ENCODE results near the gene TRIM32.

Gene TRIM32

DNA sequence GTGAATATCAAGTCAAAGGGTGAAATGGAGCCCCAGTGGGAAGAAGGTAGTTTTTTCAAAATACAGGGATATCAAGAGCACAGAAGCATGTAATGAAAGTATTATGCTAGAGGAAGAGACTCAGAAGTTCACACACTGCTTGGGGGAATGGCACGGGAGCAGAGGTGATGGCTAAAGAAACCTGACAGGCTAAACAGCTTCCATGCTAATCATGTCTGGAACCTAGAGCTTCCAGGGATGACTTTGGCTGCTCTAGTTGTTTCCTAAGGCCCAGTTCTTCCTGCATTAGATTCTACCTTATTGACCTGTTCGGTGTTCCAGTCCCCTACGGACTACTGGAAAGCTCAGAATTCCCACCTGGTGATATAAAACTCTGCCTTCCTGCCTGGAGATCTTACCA lies 34.3 kb downstream of the TRIM32 start:
- Histone ChIP-seq H3K9me2 (ENCODE audit: low read depth, low read length) (no peaks in the 10 kb centered on the region), H3K36me3 (ENCODE audit: insufficient read depth, low read length) (no peaks in the 10 kb centered on the region), H3K9me3 (ENCODE audit: low read length) (no peaks in the 10 kb centered on the region), H3K9ac (ENCODE audit: low read length) (no peak overlapping the region), H3K27me3 (ENCODE audit: insufficient read depth, low read length) (peaks cover 4% of the 10 kb centered on the region; the same call in 1 of the 2 replicates), H2AFZ (ENCODE audit: low read length) (no peak overlapping the region), H3K27ac (ENCODE audit: low read depth, low read length, poor library complexity, severe bottlenecking) (no peak overlapping the region), H3K4me1 (ENCODE audit: insufficient read depth, low read length, severe bottlenecking) (no peaks in the 10 kb centered on the region), H3K4me3 (ENCODE audit: low read depth, low read length, poor library complexity, severe bottlenecking) (no peak overlapping the region), H3K79me2 (ENCODE audit: insufficient read depth, low read length) (no peaks in the 10 kb centered on the region), H3F3A (ENCODE audit: insufficient read depth, low read length) (no peaks in the 10 kb centered on the region), H3K4me2 (ENCODE audit: low read length) (no peak overlapping the region), H4K20me1 (ENCODE audit: insufficient read depth, low read length) (no peaks in the 10 kb centered on the region)
- no peak for TF ChIP-seq EZH2 (IDR thresholded peaks at IDR 0.05; ENCODE audit: borderline replicate concordance, low read length)
- no peak for TF ChIP-seq CTCF (IDR thresholded peaks at IDR 0.05; ENCODE audit: low read length)

DNA sequence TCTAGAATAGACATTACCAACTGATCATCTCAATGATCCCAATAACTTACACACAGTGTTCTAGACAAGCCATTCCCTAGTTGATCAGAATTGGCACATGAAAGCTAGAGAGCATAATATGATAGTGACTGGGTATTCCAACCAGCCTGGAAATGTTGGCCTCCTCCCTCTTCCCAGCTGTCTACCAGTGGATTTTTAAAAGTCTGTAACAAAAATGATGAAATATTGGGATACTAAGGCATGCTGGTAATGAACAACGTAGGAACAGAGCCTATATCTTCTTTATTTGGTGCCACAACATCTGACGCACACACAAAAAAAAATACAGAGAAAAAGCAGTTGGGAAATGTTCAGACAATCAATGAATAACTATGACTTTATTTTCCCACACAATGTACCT lies 34.8 kb downstream of the TRIM32 start:
- H3K79me2 ChIP-seq (ENCODE audit: insufficient read depth, low read length) = no peaks in the 10 kb centered on the region
- H3K9me2 ChIP-seq (ENCODE audit: low read depth, low read length) = no peaks in the 10 kb centered on the region
- no peak overlapping the region for H3K4me2 ChIP-seq (ENCODE audit: low read length)
- TF ChIP-seq EZH2 (IDR thresholded peaks at IDR 0.05; ENCODE audit: borderline replicate concordance, low read length) (no peak), CTCF (IDR thresholded peaks at IDR 0.05; ENCODE audit: low read length) (no peak)
- no peak overlapping the region for H3K4me3 ChIP-seq (ENCODE audit: low read depth, low read length, poor library complexity, severe bottlenecking)
- H3K36me3 ChIP-seq (ENCODE audit: insufficient read depth, low read length) = no peaks in the 10 kb centered on the region
- no peaks in the 10 kb centered on the region for H3K9me3 ChIP-seq (ENCODE audit: low read length)
- no peaks in the 10 kb centered on the region for H3K4me1 ChIP-seq (ENCODE audit: insufficient read depth, low read length, severe bottlenecking)
- H3K9ac ChIP-seq (ENCODE audit: low read length) = no peak overlapping the region
- H2AFZ ChIP-seq (ENCODE audit: low read length) = no peak overlapping the region
- H4K20me1 ChIP-seq (ENCODE audit: insufficient read depth, low read length) = no peaks in the 10 kb centered on the region
- H3K27ac ChIP-seq (ENCODE audit: low read depth, low read length, poor library complexity, severe bottlenecking) = no peak overlapping the region
- peaks cover 4% of the 10 kb centered on the region; the same call in 1 of the 2 replicates for H3K27me3 ChIP-seq (ENCODE audit: insufficient read depth, low read length)
- H3F3A ChIP-seq (ENCODE audit: insufficient read depth, low read length) = no peaks in the 10 kb centered on the region

- Histone ChIP-seq H3K79me2 (ENCODE audit: insufficient read depth, low read length) (no peaks in the 10 kb centered on the region), H4K20me1 (ENCODE audit: insufficient read depth, low read length) (no peaks in the 10 kb centered on the region), H3K9ac (ENCODE audit: low read length) (no peak overlapping the region), H3K9me3 (ENCODE audit: low read length) (no peaks in the 10 kb centered on the region), H3F3A (ENCODE audit: insufficient read depth, low read length) (no peaks in the 10 kb centered on the region), H3K36me3 (ENCODE audit: insufficient read depth, low read length) (no peaks in the 10 kb centered on the region), H2AFZ (ENCODE audit: low read length) (no peak overlapping the region), H3K9me2 (ENCODE audit: low read depth, low read length) (no peaks in the 10 kb centered on the region), H3K4me1 (ENCODE audit: insufficient read depth, low read length, severe bottlenecking) (no peaks in the 10 kb centered on the region), H3K27me3 (ENCODE audit: insufficient read depth, low read length) (peaks cover 4% of the 10 kb centered on the region; the same call in 1 of the 2 replicates), H3K4me3 (ENCODE audit: low read depth, low read length, poor library complexity, severe bottlenecking) (no peak overlapping the region), H3K4me2 (ENCODE audit: low read length) (no peak overlapping the region), H3K27ac (ENCODE audit: low read depth, low read length, poor library complexity, severe bottlenecking) (no peak overlapping the region)
- no peak for TF ChIP-seq CTCF (IDR thresholded peaks at IDR 0.05; ENCODE audit: low read length)
- no peak for TF ChIP-seq EZH2 (IDR thresholded peaks at IDR 0.05; ENCODE audit: borderline replicate concordance, low read length)
Observed at GRCh38 chr9:116724123-116724522, 37.0 kb downstream of the TRIM32 start.

Data from OCI-LY1 (cell line).